CD4-positive, alpha-beta T cell treated with Interleukin-15 for 1 hour (primary cell): Measurements from ENCODE around the gene ZNF44.

Experiments used
- DNase-seq: peaks from one replicate; pipeline ENCODE4 v3.0.0-alpha.2; 2020

The ZNF44 gene

GRCh38 chr19:12260861-12261260 is 33.8 kb downstream of the ZNF44 start:
- no peak for DNase-seq

GRCh38 chr19:12260236-12260635 is 34.4 kb downstream of the ZNF44 start:
- no peak for DNase-seq

DNA sequence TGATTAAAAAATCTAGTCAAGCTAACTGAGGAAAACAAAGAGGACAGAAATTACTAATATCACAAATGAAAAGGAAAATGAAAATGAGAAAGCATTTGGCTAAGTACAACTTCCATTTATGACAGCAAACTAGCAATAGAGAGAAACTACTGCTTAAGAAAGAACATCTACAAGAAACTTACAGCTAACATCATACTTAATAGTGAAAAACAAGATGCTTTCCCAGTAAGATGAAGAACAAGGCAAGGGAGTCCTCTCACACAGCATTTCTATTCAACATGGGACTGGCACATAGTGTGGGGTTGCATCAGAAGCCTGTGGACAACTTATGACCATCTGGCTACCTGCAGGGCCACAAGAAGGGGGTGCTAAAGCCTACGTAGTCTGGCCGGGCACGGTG is 39.3 kb downstream of the ZNF44 start:
- DNase-seq: no peak

DNA sequence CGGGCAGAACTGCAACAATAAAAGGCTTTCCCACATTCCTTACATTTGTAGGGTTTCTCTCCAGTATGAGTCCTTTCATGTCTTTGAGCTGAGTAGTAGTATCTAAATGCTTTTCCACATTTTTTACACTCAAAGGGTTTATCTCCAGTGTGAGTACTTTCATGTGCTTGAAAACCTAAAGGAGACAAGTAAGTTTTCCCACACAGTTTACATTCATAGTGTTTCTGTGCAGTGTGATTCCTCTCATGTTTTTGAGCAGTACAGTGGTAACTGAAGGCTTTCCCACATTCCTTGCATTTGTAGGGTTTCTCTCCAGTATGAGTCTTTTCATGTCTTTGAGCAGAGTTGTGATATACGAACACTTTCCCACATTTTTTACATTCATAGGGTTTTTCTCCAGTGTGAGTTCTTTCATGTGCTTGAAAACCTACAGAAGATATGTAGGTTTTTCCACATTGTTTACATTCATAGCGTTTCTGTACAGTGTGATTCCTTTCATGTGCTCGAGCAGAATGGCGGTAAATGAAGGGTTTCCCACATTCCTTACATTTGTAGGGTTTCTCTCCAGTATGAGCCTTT is 47.0 kb downstream of the ZNF44 start:
- DNase-seq: no peak

- no peak for DNase-seq
These were observed 50.3 kb downstream of the ZNF44 start for GRCh38 chr19:12244370-12244769.

DNA sequence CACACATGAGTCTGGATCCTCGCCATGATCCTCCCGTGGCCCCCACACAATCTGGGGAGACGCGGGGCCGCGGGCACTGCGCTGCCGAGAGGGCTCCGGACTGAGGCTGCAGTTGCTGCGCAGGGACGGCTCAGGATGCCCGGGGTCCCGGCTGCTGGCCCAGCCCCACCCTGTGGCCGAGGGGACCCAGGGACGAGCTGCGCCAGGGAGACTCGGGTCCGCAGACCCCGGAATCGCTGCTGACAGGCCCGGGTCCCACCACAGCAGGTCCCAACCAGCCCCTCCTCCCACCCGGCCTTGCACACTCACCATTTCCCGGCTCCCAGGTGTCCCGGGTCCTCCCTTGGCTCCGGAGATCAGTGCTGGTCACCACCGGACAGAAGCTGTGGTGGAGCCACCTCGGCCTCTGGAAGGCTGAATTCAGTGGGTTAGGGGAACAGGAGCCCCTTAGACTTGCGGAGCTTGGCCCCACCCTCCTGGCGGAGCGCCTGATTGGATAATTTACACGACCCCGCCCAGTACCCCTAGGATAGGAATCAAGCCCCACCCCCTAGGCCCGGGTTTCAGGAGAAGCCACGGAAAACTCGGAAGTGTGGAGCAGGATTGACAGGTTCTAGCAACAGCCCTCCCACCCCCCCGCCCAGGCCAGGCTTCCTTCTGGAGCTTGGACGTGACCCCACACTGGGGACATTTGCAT is 57.4 kb downstream of the ZNF44 start:
- DNase-seq: no peak

DNA sequence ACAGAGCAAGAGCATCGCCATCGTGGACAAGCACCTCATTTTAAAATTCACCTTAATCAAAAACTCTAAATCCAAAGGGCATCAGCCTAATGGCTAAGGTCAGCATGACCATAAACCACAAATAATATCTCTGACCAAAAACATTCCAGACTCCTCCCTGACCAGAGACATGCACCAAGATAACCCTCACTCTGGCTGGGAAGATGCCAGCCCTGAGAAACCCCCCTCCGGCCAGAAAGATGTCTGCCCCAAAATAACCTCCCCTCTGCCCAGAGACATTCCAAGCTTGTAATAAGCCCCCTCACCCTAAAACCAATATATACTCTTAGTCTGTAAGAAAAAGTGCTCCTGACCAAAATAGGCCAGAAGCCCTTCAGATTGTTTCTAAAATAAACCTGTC is 61.7 kb downstream of the ZNF44 start:
- DNase-seq: no peak

- DNase-seq: no peak
These were observed 63.6 kb downstream of the ZNF44 start for GRCh38 chr19:12230751-12231733.

DNA sequence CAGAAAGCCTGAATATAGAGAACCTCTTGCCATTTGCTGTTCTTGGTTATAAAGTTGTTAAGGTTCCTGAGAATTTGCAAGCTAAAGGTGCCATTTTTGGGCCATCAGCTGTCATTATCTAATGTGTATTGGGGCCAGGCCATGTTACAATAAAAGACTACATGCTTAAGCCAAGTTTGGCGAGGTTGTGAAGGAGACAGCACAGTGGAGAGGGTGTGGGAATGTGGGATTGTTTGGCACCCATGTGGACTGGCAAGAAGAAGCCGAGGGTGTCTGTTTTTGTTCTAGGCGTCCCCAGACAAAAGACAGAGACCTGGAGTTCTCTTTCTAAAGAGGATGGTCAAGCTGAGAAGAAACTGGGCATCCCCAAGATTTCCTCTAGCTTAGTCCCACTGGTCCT is 64.7 kb downstream of the ZNF44 start:
- DNase-seq: no peak

DNA sequence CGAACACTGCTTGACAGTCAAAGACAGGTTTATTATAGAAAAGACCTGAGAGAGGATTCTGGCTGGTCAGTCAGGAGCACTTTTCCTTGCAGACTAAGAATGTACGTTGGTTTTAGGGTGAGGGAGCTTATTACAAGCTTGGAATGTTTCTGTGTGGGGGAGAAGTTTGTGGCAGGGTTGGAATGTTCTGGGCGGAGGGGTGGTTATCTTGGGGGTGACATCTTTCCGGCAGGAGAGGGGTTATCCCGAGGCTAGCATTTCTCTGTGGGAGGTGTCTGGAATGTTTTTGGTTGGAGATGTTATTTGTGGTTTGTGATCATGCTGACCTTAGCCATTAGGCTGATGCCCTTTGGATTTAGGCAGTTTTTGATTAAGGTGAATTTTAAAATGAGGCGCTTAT is 70.0 kb downstream of the ZNF44 start:
- no peak for DNase-seq

- no peak for DNase-seq
These were observed 71.6 kb downstream of the ZNF44 start for GRCh38 chr19:12222980-12223630.
